ENCODE data around the gene SDCCAG8.

Gene SDCCAG8

GRCh38 chr1:243264717-243265116 is 8.9 kb downstream of the SDCCAG8 start:
- TF ChIP-seq EZH2phosphoT487 (IDR thresholded peaks at IDR 0.05; ENCODE audit: low read depth) = no peak
- TF ChIP-seq, protein P1, sequence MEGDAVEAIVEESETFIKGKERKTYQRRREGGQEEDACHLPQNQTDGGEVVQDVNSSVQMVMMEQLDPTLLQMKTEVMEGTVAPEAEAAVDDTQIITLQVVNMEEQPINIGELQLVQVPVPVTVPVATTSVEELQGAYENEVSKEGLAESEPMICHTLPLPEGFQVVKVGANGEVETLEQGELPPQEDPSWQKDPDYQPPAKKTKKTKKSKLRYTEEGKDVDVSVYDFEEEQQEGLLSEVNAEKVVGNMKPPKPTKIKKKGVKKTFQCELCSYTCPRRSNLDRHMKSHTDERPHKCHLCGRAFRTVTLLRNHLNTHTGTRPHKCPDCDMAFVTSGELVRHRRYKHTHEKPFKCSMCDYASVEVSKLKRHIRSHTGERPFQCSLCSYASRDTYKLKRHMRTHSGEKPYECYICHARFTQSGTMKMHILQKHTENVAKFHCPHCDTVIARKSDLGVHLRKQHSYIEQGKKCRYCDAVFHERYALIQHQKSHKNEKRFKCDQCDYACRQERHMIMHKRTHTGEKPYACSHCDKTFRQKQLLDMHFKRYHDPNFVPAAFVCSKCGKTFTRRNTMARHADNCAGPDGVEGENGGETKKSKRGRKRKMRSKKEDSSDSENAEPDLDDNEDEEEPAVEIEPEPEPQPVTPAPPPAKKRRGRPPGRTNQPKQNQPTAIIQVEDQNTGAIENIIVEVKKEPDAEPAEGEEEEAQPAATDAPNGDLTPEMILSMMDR (IDR thresholded peaks at IDR 0.05; ENCODE audit: low read depth, low read length) = no peak
- H3K4me3 ChIP-seq (ENCODE audit: low read length) = no peak overlapping the region

GRCh38 chr1:243266231-243266630 is 10.4 kb downstream of the SDCCAG8 start:
- H3K27me3 ChIP-seq (ENCODE audit: low read depth, low read length) = no peaks in the 10 kb centered on the region
- H3K27ac ChIP-seq (ENCODE audit: low read length) = no peak overlapping the region
- H3K4me1 ChIP-seq (ENCODE audit: low read length) = peaks cover 12% of the 10 kb centered on the region
- H3K36me3 ChIP-seq (replicated peaks; ENCODE audit: low read depth, low read length) = no peaks in the 10 kb centered on the region
- no peak overlapping the region for H2AFZ ChIP-seq (ENCODE audit: low read depth, low read length)
- no peak overlapping the region for H3K9ac ChIP-seq (ENCODE audit: low read length)
- H3K4me3 ChIP-seq (ENCODE audit: low read length) = no peak overlapping the region
- no peaks in the 10 kb centered on the region for H3K79me2 ChIP-seq (ENCODE audit: low read length)
- no peaks in the 10 kb centered on the region for H4K20me1 ChIP-seq (ENCODE audit: insufficient read depth, low read length)
- H3K4me2 ChIP-seq (ENCODE audit: low read length) = no peak overlapping the region
- no peaks in the 10 kb centered on the region for H3K9me3 ChIP-seq (ENCODE audit: insufficient read depth, low read length)
- TF ChIP-seq EZH2phosphoT487 (IDR thresholded peaks at IDR 0.05; ENCODE audit: low read depth) = no peak
- TF ChIP-seq, protein P1 (IDR thresholded peaks at IDR 0.05; ENCODE audit: low read depth, low read length) = no peak

More at GRCh38 chr1:243264717-243265116, 8.9 kb downstream of the SDCCAG8 start:
- Histone ChIP-seq H2AFZ (ENCODE audit: low read depth, low read length) (no peak overlapping the region), H3K4me1 (ENCODE audit: low read length) (peaks cover 10% of the 10 kb centered on the region), H3K27ac (ENCODE audit: low read length) (no peak overlapping the region), H3K27me3 (ENCODE audit: low read depth, low read length) (no peaks in the 10 kb centered on the region), H3K36me3 (replicated peaks; ENCODE audit: low read depth, low read length) (no peaks in the 10 kb centered on the region), H3K4me2 (ENCODE audit: low read length) (no peak overlapping the region), H3K79me2 (ENCODE audit: low read length) (no peaks in the 10 kb centered on the region), H3K9me3 (ENCODE audit: insufficient read depth, low read length) (no peaks in the 10 kb centered on the region), H4K20me1 (ENCODE audit: insufficient read depth, low read length) (no peaks in the 10 kb centered on the region), H3K9ac (ENCODE audit: low read length) (no peak overlapping the region)

- Histone ChIP-seq H3K27me3 (ENCODE audit: low read depth, low read length) (no peaks in the 10 kb centered on the region), H3K36me3 (replicated peaks; ENCODE audit: low read depth, low read length) (no peaks in the 10 kb centered on the region), H3K4me2 (ENCODE audit: low read length) (no peak overlapping the region), H4K20me1 (ENCODE audit: insufficient read depth, low read length) (no peaks in the 10 kb centered on the region), H3K79me2 (ENCODE audit: low read length) (no peaks in the 10 kb centered on the region), H3K9ac (ENCODE audit: low read length) (no peak overlapping the region), H2AFZ (ENCODE audit: low read depth, low read length) (no peak overlapping the region), H3K4me3 (ENCODE audit: low read length) (no peak overlapping the region), H3K27ac (ENCODE audit: low read length) (no peak overlapping the region), H3K4me1 (ENCODE audit: low read length) (peaks cover 12% of the 10 kb centered on the region), H3K9me3 (ENCODE audit: insufficient read depth, low read length) (no peaks in the 10 kb centered on the region)
- TF ChIP-seq EZH2phosphoT487 (IDR thresholded peaks at IDR 0.05; ENCODE audit: low read depth) = no peak
- TF ChIP-seq, protein P1 (IDR thresholded peaks at IDR 0.05; ENCODE audit: low read depth, low read length) = no peak
These were observed 11.6 kb downstream of the SDCCAG8 start for GRCh38 chr1:243267471-243267880.

- no peaks in the 10 kb centered on the region for H4K20me1 ChIP-seq (ENCODE audit: insufficient read depth, low read length)
- peaks cover 16% of the 10 kb centered on the region for H3K4me1 ChIP-seq (ENCODE audit: low read length)
- no peaks in the 10 kb centered on the region for H3K9me3 ChIP-seq (ENCODE audit: insufficient read depth, low read length)
- H3K9ac ChIP-seq (ENCODE audit: low read length) = no peak overlapping the region
- no peak overlapping the region for H2AFZ ChIP-seq (ENCODE audit: low read depth, low read length)
- H3K36me3 ChIP-seq (replicated peaks; ENCODE audit: low read depth, low read length) = no peaks in the 10 kb centered on the region
- H3K4me3 ChIP-seq (ENCODE audit: low read length) = no peak overlapping the region
- no peak overlapping the region for H3K4me2 ChIP-seq (ENCODE audit: low read length)
- no peak overlapping the region for H3K27ac ChIP-seq (ENCODE audit: low read length)
- no peaks in the 10 kb centered on the region for H3K79me2 ChIP-seq (ENCODE audit: low read length)
- no peaks in the 10 kb centered on the region for H3K27me3 ChIP-seq (ENCODE audit: low read depth, low read length)
- TF ChIP-seq EZH2phosphoT487 (IDR thresholded peaks at IDR 0.05; ENCODE audit: low read depth) = no peak
- TF ChIP-seq, protein P1 (IDR thresholded peaks at IDR 0.05; ENCODE audit: low read depth, low read length) = no peak
These were observed 12.2 kb downstream of the SDCCAG8 start for GRCh38 chr1:243267914-243268653.
